ENCODE data around the gene LOC101059915.

DNA sequence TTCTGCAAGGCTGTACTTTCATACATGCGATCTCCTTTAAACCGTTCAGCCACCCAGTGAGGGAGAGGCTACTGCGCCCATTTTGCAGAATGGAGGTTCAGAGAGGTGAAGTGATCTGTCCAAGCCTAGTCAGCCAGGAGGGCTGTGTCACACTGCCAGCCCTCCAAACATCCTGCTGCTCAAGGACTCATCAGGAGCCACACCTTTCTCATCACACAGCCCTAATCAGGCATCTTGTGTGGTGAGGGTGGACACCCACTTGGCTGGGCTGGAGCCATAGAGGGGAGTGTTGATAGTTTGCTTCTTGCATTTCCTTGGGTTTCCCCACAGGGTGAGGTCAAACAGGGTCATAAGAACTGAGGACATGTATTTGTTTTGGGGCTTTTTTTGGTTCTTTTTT is 43.6 kb upstream of the LOC101059915 start:
- TF ChIP-seq CTCF (IDR thresholded peaks at IDR 0.05) (no peak), POLR2A (IDR thresholded peaks at IDR 0.05) (no peak)

All from tibial nerve (tissue), 3 donors.